HUES6 (cell line): ENCODE data around the gene CDT1.

Experiments
- H3K27ac ChIP-seq: 2 replicates; pipeline ENCODE4 v1.7.0; 2013; ENCODE audit warnings: low read depth, mild to moderate bottlenecking, low read length, inconsistent platforms
- H3K27me3 ChIP-seq: 2 replicates; pipeline ENCODE4 v1.6.1; 2013; ENCODE audit warnings: low read length; ENCODE audit not compliant: control insufficient read depth, insufficient read depth
- H3K36me3 ChIP-seq: 2 replicates; pipeline ENCODE4 v1.6.1; 2013; ENCODE audit warnings: low read length; ENCODE audit not compliant: control insufficient read depth, insufficient read depth
- H3K4me1 ChIP-seq: 2 replicates; pipeline ENCODE4 v1.6.1; 2013; ENCODE audit warnings: low read length; ENCODE audit not compliant: control insufficient read depth, insufficient read depth
- H3K4me3 ChIP-seq: 2 replicates; pipeline ENCODE4 v1.5.1; 2013; ENCODE audit warnings: low read depth, low read length
- H3K9ac ChIP-seq: one replicate; pipeline ENCODE4 v1.6.1; 2013; ENCODE audit warnings: mild to moderate bottlenecking, low read length
- H3K9me3 ChIP-seq: 2 replicates; pipeline ENCODE4 v1.6.1; 2013; ENCODE audit warnings: low read depth, low read length; ENCODE audit not compliant: control insufficient read depth, insufficient read depth

CDT1 gene

GRCh38 chr16:88761143-88761534 lies 42.5 kb upstream of the CDT1 start:
- Histone ChIP-seq H3K9ac (no peak overlapping the region), H3K27me3 (peaks cover 50% of the 10 kb centered on the region; the same call in 1 of the 2 replicates), H3K9me3 (no peaks in the 10 kb centered on the region), H3K27ac (no peak overlapping the region), H3K36me3 (no peaks in the 10 kb centered on the region), H3K4me3 (no peak overlapping the region), H3K4me1 (peaks cover 49% of the 10 kb centered on the region)

DNA sequence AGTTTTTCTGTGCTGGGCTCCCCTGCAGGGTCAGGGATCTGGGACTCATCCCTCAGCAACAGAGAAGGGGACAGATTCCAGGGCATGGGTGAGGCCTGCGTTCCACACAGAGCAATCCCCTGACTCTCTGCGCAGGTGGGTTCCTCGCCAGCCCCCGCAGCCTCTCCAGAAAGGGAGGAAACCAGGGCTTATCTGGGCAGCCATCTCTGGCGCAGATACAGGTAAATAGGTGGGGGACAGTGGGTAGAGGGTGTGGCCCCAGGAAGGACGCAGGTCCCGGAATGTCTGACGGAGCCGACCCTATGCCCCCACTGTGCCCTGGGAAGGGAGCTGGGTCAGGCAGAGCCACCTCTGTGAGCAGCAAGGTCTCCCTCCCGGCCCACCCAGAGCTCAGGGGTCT lies 41.8 kb upstream of the CDT1 start:
- peaks cover 57% of the 10 kb centered on the region; the same call in 1 of the 2 replicates for H3K27me3 ChIP-seq
- peaks cover 49% of the 10 kb centered on the region for H3K4me1 ChIP-seq
- no peaks in the 10 kb centered on the region for H3K36me3 ChIP-seq
- H3K4me3 ChIP-seq, result no peak overlapping the region
- no peak overlapping the region for H3K27ac ChIP-seq
- H3K9me3 ChIP-seq, result no peaks in the 10 kb centered on the region
- H3K9ac ChIP-seq, result no peak overlapping the region

- no peak overlapping the region for H3K27ac ChIP-seq
- peaks cover 63% of the 10 kb centered on the region; the same call in 1 of the 2 replicates for H3K27me3 ChIP-seq
- peaks cover 49% of the 10 kb centered on the region for H3K4me1 ChIP-seq
- H3K9ac ChIP-seq, result no peak overlapping the region
- H3K4me3 ChIP-seq, result no peak overlapping the region
- H3K36me3 ChIP-seq, result no peaks in the 10 kb centered on the region
- no peaks in the 10 kb centered on the region for H3K9me3 ChIP-seq
Observed at GRCh38 chr16:88762258-88762870, 41.2 kb upstream of the CDT1 start.

DNA sequence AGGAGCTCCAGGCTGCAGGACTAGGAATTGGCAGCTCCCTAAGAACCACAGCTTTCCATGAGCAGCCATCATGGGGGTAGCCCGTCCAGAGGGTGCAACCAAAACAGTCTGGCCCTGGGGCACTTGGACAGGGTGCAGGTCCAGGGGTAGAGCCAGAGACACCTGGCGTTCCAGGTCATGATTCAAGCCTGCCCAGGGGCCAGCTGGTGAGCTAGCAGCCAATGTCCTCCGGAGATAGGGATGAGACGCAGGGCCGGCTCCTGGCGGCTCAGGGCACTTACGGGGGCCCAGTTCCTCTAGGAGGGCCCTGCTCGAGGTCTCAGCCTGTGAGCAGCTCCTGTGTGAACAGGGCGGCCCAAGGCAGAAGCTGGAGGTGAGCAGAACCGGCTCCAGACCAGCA lies 40.6 kb upstream of the CDT1 start:
- H3K9ac ChIP-seq, result no peak overlapping the region
- H3K27me3 ChIP-seq, result peaks cover 67% of the 10 kb centered on the region; the same call in 1 of the 2 replicates
- H3K4me3 ChIP-seq, result no peak overlapping the region
- H3K36me3 ChIP-seq, result no peaks in the 10 kb centered on the region
- H3K27ac ChIP-seq, result peak overlapping the region; percentile 25; the same call in 1 of the 2 replicates
- no peaks in the 10 kb centered on the region for H3K9me3 ChIP-seq
- H3K4me1 ChIP-seq, result peaks cover 51% of the 10 kb centered on the region

- Histone ChIP-seq H3K27me3 (peaks cover 67% of the 10 kb centered on the region; the same call in 1 of the 2 replicates), H3K4me1 (peaks cover 54% of the 10 kb centered on the region), H3K27ac (peak overlapping the region; percentile 25; the same call in 1 of the 2 replicates), H3K4me3 (peak overlapping the region; percentile 22; the same call in 1 of the 2 replicates), H3K36me3 (no peaks in the 10 kb centered on the region), H3K9ac (no peak overlapping the region), H3K9me3 (no peaks in the 10 kb centered on the region)
Observed at GRCh38 chr16:88763502-88764053, 40.0 kb upstream of the CDT1 start.

- no peak overlapping the region for H3K27ac ChIP-seq
- no peaks in the 10 kb centered on the region for H3K36me3 ChIP-seq
- H3K4me3 ChIP-seq, result 0 out of 2 replicates have a peak overlapping the region, but pooled peaks have one; percentile 22
- no peak overlapping the region for H3K9ac ChIP-seq
- H3K27me3 ChIP-seq, result peaks cover 69% of the 10 kb centered on the region; the same call in 1 of the 2 replicates
- H3K4me1 ChIP-seq, result peaks cover 52% of the 10 kb centered on the region
- no peaks in the 10 kb centered on the region for H3K9me3 ChIP-seq
Observed at GRCh38 chr16:88764080-88764479, 39.5 kb upstream of the CDT1 start.

GRCh38 chr16:88764913-88765349 lies 38.7 kb upstream of the CDT1 start:
- Histone ChIP-seq H3K9ac (no peak overlapping the region), H3K27ac (no peak overlapping the region; the same call in 1 of the 2 replicates), H3K36me3 (no peaks in the 10 kb centered on the region), H3K4me1 (peaks cover 49% of the 10 kb centered on the region), H3K4me3 (no peak overlapping the region), H3K27me3 (peaks cover 72% of the 10 kb centered on the region; the same call in 1 of the 2 replicates), H3K9me3 (no peaks in the 10 kb centered on the region)

- peaks cover 60% of the 10 kb centered on the region for H3K4me1 ChIP-seq
- no peak overlapping the region for H3K4me3 ChIP-seq
- no peaks in the 10 kb centered on the region for H3K36me3 ChIP-seq
- H3K9ac ChIP-seq, result no peak overlapping the region
- peaks cover 79% of the 10 kb centered on the region; the same call in 1 of the 2 replicates for H3K27me3 ChIP-seq
- no peak overlapping the region for H3K27ac ChIP-seq
- no peaks in the 10 kb centered on the region for H3K9me3 ChIP-seq
Observed at GRCh38 chr16:88766975-88767374, 36.6 kb upstream of the CDT1 start.

DNA sequence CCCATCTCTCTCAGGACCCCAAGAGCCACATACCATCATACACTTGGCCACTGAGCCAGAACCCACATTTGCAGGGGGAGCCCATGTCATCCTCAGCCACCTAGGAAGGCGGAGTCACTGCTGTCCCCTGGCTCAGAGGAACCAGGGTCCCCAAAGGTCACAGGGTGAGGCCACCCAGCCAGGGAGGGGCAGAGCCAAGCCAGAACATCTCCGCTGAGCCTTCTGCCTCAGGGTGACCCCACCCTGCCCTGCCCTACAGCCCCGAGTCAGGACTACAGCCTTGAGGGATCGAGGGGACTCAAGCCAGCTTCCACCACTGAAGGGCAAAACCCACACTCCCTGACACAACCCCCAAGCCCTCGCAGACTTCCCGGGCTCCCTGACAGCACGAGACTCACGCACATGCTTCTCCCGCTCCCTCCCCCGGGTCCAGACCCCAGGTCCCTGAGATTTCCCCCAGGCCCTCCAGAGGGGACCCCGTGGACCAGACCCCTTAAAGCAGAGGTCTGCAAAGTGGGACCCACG lies 36.0 kb upstream of the CDT1 start:
- Histone ChIP-seq H3K9ac (no peak overlapping the region), H3K27ac (no peak overlapping the region), H3K27me3 (peaks cover 79% of the 10 kb centered on the region; the same call in 1 of the 2 replicates), H3K36me3 (no peaks in the 10 kb centered on the region), H3K4me3 (no peak overlapping the region), H3K9me3 (no peaks in the 10 kb centered on the region), H3K4me1 (peaks cover 55% of the 10 kb centered on the region)

DNA sequence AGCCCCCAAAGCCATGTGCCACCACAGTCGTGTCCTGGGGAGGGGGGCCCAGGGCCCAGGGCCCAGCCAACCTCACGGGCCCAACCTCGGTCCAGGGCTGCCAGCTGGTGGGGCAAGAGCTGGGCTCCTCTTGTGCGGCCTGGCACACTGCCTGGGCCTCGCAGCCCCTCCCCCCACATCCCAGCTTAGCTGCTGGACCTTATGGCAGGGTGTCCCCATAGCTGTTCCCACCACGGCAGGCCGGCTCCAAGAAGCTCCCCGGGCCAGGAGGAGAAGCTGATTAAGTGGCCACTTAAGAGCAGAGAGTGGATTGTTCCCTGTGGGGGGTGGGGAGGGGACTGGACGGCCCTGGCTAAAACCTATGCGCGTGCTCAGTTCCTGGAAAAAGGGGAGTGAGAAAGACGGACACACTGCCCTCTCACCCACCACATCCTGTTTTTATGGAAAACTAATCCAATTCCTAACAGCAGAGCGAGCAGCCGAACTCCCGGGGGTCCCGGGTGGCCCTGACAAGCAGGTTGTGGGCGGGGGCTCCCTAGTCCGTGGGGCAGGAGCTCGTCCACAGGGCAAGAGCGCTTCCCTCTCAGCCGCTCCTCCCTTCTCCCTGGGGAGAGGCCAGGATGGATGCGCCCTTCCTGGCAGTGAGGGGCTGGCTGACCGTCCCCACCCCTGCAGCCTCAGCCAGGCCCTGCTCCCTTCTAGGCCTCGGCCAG lies 35.4 kb upstream of the CDT1 start:
- Histone ChIP-seq H3K9ac (no peak overlapping the region), H3K4me1 (peaks cover 51% of the 10 kb centered on the region), H3K36me3 (no peaks in the 10 kb centered on the region), H3K4me3 (no peak overlapping the region), H3K27me3 (peaks cover 85% of the 10 kb centered on the region; the same call in 1 of the 2 replicates), H3K9me3 (no peaks in the 10 kb centered on the region), H3K27ac (no peak overlapping the region)
